22Rv1 (cell line): ENCODE measurements around the gene UGT1A4.
"Not testable (repeated sequence)": the region's sequence is repeated elsewhere in the genome, so short reads cannot be mapped to it uniquely, and the experiment has no call there.

ENCODE experiments used
- H3K27ac ChIP-seq: fragments of 450-650 bp; 2 replicates; pipeline ENCODE4 v1.5.1; 2017
- ZFX ChIP-seq: fragments of 450-650 bp; IDR thresholded peaks from 2 replicates; pipeline ENCODE4 v1.6.1; 2017; ENCODE audit warnings: antibody characterized with exemption, borderline replicate concordance
- TF ChIP-seq, protein P1 (sequence below): fragments of 450-650 bp; IDR thresholded peaks from 2 replicates; pipeline ENCODE4 v1.5.1; 2017; ENCODE audit warnings: mild to moderate bottlenecking

The UGT1A4 gene

DNA sequence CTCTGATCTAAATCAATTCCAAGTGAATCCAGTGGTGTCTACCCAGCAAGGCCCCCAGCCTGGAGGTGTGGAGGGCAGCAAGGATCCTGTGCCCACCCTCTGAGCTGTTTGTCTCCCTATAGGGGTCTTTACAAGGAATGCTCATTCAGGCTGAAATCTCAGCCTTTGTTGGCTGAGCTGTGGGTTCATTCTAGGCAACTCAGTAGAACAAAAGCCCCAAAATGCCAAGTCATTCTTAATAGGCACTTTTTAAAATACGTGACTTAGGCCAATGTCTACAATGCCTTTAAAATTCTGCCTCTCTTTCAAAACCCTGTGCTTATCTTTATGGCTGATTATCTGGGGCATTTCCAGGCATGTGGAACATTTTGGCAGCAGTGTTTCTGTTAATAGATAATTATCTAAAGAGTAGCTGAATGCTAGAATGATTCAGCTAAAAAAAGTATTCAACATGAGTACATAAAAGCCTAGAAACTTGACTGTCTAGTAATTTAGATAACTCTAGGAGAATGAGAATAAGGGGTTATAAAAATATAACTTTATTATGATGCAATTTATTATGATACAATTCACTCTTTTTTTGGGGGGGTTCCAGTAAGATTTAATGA lies 18.4 kb upstream of the UGT1A4 start:
- H3K27ac ChIP-seq: peak overlapping the region; percentile 21; the same call in 1 of the 2 replicates
- TF ChIP-seq, protein P1, sequence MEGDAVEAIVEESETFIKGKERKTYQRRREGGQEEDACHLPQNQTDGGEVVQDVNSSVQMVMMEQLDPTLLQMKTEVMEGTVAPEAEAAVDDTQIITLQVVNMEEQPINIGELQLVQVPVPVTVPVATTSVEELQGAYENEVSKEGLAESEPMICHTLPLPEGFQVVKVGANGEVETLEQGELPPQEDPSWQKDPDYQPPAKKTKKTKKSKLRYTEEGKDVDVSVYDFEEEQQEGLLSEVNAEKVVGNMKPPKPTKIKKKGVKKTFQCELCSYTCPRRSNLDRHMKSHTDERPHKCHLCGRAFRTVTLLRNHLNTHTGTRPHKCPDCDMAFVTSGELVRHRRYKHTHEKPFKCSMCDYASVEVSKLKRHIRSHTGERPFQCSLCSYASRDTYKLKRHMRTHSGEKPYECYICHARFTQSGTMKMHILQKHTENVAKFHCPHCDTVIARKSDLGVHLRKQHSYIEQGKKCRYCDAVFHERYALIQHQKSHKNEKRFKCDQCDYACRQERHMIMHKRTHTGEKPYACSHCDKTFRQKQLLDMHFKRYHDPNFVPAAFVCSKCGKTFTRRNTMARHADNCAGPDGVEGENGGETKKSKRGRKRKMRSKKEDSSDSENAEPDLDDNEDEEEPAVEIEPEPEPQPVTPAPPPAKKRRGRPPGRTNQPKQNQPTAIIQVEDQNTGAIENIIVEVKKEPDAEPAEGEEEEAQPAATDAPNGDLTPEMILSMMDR: no peak

DNA sequence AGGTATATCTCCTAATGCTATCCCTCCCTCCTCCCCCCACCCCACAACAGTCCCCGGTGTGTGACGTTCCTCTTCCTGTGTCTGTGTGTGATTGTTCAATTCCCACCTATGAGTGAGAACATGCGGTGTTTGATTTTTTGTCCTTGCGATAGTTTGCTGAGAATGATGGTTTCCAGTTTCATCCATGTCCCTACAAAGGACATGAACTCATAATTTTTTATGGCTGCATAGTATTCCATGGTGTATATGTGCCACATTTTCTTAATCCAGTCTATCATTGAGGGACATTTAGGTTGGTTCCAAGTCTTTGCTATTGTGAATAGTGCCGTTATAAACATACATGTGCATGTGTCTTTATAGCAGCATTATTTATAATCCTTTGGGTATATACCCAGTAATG lies 17.7 kb upstream of the UGT1A4 start:
- H3K27ac ChIP-seq: not testable (repeated sequence)

DNA sequence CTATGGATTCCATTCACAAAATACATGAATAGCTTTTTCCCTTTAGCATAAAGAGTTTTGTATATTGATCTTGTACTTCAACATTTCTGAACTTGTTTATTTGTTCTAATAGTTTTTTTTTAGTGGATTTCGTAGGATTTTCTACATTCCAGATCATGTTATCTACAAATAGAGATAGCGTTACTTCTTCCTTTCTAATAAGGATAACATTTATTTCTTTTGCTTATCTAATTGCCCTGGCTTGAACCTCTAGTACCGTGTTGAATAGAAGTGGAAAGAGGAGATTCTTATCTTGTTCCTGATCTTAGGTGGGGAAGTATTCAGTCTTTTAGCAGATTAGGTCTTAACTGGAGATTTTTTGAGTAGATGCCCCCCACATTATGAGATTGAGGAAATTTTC lies 16.3 kb upstream of the UGT1A4 start:
- H3K27ac ChIP-seq: no peak overlapping the region
- TF ChIP-seq, protein P1: no peak
- no peak for TF ChIP-seq ZFX

DNA sequence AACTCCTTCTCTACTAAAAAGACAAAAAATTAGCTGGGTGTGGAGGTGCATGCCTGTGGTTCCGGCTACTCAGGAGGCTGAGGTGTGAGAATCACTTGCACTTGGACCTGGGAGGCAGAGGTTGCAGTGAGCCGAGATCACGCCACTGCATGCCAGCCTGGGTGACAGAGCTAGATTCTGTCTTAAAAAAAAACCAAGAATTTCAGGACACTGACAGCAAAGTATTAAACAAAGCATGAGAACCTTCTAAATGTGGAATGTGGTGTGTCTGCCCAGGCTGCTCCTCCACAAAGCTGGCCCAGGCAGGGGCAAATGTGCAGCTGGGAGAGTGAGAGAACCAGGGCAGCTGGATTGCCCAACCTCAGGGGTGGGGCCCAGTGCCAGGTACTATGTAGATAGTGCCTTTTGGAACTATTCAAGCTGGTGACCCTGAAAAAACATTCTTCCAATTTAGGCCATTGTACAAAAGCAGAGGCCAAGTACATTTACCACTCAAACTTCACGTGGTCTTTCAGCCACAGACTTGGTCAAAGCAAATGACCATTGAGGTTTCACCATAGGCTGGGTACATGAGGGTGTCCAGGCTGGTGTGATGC lies 12.5 kb upstream of the UGT1A4 start:
- TF ChIP-seq ZFX: no peak
- TF ChIP-seq, protein P1: no peak
- H3K27ac ChIP-seq: no peak overlapping the region

DNA sequence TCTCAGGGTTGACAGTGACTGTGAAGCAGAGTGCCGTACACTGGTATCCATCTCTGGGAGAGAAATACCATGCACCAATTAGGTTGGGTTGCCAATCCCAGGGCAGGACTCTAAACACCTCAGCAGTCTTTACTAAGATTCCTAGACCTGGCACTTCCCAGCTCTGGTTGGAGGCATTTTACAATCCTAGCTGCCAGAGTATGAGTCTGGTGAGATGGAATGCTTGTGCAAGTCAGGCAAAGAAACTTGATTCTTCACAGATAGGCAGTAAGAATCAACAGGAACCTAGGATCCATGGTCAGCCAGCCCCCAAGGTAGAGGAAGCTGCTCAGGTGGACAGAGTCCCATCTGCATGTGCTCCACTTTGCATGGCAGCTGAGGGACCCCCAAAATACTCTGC lies 11.8 kb upstream of the UGT1A4 start:
- TF ChIP-seq, protein P1: no peak
- TF ChIP-seq ZFX: no peak
- no peak overlapping the region for H3K27ac ChIP-seq

DNA sequence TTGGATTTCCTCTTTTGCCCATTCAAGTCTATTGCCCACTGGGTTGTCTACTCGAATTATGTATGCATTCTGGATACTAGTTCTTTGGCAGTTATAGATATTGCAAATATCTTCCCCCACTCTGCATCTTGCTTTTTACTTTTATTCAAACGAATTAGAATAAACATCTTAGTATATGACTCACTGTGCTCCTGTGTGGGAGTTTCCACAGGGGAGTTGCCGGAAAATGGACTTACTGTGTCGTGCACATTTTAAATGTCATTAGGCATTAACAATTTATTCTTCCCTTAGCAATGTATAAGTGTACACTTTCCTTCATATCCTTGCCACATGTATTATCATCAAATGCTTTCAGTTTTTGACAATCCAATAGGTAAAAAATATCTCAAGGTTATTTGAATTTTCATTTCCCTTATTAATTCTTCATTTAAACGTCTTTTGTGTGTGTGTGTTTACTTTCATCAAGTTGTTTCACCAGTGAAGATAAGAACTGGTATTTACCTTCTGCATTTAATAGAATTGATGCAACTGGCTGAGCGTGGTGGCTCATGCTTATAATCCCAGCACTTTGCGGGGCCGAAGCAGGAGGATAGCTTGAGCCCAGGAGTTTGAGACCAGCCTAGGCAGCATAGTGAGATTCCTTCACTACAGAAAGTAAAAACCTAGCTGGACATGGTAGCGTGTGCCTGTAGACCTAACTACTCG lies 10.4 kb upstream of the UGT1A4 start:
- TF ChIP-seq, protein P1: no peak
- TF ChIP-seq ZFX: no peak
- H3K27ac ChIP-seq: no peak overlapping the region

DNA sequence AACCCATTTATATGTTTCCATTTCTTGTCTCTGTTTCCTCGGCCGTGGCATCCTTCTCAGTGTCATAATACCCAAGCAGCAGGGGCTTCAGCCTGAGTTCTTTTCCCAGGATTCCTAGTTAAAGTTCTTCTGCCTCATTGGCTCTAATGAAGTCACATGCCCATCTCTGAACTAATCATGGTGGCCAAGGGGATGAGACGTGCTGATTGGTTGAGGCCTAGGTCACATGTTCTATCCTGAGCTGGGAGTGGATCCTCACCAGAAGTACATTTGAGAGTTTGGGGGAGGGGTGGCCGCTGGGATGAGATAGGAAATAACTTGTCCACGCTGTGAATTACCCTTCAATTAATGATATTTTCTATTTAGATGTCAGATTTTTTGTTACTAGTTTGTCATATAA lies 9.6 kb upstream of the UGT1A4 start:
- no peak overlapping the region for H3K27ac ChIP-seq
- no peak for TF ChIP-seq ZFX
- TF ChIP-seq, protein P1: no peak
